AG09319 (cell line): Measurements from ENCODE around the gene ANO10.

Experiments used
- DNase-seq: peaks from one replicate; pipeline ENCODE4 v3.0.0-alpha.2; 2010; ENCODE audit warnings: low read depth; ENCODE audit errors: extremely low read depth
- TF ChIP-seq, protein P1 (sequence below): IDR thresholded peaks from 2 replicates; pipeline ENCODE4 v1.5.1; 2011; ENCODE audit warnings: low read depth, mild to moderate bottlenecking, inconsistent platforms, low read length, moderate library complexity

ANO10 gene

DNA sequence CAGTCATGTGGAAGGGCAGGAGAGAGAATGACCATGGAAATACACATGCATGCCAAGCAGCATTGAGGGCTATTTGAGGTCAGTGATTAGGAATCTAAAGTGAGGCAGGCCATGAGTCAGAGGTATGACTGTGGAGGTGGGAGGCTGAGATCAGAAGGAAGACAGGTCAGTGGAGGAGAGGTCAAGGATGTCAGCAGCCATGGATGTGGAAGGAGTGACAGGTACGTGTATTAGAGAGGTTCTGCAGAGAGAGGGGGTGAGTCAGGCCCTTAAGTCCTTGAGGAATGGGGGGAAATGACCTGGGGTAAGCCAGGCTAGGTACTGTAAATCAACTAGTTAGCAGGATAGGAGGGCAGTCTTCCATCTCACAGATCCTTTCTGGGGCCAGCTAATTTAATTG is 166.6 kb downstream of the ANO10 start:
- DNase-seq = peak; percentile 15
- TF ChIP-seq, protein P1, sequence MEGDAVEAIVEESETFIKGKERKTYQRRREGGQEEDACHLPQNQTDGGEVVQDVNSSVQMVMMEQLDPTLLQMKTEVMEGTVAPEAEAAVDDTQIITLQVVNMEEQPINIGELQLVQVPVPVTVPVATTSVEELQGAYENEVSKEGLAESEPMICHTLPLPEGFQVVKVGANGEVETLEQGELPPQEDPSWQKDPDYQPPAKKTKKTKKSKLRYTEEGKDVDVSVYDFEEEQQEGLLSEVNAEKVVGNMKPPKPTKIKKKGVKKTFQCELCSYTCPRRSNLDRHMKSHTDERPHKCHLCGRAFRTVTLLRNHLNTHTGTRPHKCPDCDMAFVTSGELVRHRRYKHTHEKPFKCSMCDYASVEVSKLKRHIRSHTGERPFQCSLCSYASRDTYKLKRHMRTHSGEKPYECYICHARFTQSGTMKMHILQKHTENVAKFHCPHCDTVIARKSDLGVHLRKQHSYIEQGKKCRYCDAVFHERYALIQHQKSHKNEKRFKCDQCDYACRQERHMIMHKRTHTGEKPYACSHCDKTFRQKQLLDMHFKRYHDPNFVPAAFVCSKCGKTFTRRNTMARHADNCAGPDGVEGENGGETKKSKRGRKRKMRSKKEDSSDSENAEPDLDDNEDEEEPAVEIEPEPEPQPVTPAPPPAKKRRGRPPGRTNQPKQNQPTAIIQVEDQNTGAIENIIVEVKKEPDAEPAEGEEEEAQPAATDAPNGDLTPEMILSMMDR = no peak

DNA sequence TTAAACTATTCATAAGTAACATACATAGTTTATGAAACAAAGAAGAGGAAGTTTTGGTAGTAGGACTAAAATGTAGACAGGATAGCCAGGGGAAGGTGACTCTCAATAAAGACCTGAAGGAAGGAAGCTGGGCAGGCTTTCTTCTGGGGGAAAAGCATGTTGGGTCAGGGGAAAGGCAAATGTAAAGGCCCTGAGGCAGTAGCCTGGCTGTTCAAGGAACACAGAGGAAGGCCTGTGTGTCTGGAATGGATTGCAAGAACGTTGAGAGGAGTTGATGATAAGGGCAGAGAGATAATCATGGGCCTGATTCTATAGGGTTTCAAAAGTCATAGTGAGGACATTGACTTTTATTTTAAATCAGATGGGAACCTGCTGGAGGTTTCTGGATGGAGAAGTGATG is 167.8 kb downstream of the ANO10 start:
- TF ChIP-seq, protein P1 = no peak
- no peak for DNase-seq

DNA sequence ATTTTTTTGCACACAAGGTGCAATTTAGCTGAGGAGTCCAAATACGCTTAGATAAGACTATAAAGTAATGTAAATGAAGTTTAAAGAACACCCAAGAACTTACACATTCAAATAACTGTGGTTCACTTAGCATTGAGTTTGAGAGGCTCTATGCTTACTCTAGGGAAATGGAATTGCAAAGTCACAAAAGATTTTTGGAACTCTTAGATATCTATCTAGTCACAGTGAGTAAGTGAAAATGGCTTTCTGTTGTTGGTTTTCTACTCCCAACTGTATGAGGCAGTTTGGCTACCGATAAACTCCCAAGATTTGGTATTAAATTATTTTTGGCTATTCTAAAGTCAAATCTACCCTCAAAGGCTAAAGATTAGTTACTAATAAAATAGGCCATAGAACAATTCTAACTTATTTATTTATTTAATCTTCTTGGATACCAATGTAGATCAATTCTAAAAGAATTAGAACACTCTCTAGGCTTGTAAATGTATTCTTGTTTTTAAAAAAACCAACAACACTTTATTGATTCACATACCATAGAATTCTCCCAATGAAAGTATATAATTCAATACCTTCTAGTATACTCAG is 170.0 kb downstream of the ANO10 start:
- TF ChIP-seq, protein P1 = no peak
- DNase-seq = no peak

DNA sequence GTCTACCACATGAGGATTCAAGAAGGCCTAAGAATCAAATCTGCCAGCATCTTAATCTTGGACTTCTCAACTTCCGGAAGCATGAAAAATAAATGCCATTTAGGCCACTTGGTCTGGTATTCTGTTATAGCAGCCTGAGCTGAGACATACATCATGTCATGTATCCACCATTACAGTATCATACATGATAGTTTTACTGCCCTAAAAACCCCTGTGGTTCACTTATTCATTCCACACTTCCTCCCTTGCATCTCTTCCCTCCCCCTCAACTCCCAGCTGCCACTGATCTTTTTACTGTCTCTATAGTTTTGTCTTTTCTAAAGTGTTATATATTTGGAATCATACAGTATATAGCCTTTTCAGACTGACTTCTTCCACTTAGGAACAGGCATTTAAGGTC is 173.7 kb downstream of the ANO10 start:
- no peak for DNase-seq
- TF ChIP-seq, protein P1 = no peak

DNA sequence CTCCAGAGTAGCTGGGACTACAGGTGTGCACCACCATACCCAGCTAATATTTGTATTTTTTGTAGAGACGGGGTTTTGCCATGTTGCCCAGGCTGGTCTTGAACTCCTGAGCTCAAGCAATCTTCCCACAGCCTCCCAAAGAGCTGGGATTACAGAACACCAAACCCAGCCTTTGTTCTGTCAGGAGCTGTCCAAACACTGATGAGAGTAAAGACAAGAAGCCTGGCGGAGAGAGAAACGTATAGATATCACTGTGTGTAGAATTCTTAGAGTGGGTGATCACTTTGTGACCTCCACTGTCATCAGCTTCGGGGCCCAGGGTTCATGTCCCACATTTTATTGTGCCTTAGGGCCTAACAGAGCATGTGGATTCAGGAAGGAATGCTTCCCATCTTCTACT is 176.0 kb downstream of the ANO10 start:
- DNase-seq = no peak
- TF ChIP-seq, protein P1 = no peak

DNA sequence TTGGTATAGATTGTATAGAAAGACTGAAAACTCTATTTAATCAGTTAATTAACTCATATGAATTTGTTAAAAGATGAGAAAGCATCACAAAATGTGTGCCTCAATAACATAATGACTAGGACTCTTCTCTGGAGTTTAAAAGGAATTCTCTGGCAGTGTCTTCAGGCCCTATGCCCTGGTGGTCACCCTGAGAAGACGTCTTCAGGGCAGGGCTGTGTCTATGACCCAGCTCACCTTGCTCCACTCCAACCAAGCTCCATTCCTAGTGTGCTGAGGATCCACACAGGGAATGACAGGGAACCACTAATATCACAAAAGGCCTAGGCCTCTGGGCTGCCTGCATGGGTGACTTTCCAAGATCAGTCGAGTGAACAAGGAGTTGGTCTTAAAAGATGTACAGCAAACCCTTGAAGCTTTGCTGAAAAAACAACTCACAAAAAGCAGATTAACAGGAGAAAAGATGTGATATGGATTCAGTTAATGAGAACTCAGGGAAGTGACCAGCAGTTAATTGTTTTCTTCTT is 178.9 kb downstream of the ANO10 start:
- TF ChIP-seq, protein P1 = no peak
- no peak for DNase-seq

DNA sequence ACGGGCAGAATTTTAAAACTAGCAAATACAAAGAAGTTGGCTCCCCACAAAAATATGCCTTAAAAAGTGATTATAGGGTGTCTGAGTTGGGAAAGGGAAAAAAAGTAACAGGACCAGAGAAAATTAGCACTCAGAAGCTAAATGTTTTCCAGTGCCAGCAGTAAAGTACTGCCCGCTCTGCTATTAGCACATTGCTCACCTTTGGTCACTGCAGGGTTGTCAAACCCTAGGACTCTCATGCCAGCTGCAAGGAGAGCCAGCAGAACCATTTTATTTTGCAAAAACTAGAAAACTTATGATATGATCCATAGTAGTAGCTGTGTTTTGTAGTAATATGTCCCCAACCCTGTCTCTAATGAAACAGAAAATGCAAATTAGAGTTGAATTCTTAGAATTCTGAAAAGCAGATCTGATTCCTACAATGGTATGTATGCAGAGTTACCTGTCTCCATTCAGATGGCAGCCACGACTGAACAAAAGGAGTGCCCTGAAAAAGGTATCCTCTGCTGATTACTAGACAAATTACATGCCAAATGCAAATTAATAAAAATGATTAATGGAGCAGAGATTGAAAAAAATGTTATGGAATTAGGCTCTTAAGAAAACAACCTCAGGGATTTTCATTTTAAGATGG is 185.2 kb downstream of the ANO10 start:
- DNase-seq = no peak

More for the DNA sequence above, 185.2 kb downstream of the ANO10 start:
- TF ChIP-seq, protein P1 = no peak
